NCI-H345 treated with DMSO at 0.1 percent for 48 hours (cell line): ENCODE results near the gene EIF4H.
"Not testable (repeated sequence)": the region's sequence is repeated elsewhere in the genome, so short reads cannot be mapped to it uniquely, and the experiment has no call there.

Experiments used
- DNase-seq: peaks from one replicate; lab custom pipeline; 2025; ENCODE audit not compliant: unreplicated experiment; lab: John Stamatoyannopoulos, UW

Gene EIF4H

GRCh38 chr7:74173866-74174605 lies at the start of gene EIF4H:
TSS of gene EIF4H (plus strand) at chr7:74174356. CDS start at chr7:74174384, 28 bp downstream.
- peak; percentile 89 for DNase-seq

- DNase-seq = no peak
Measured at GRCh38 chr7:74126220-74126880, 47.8 kb upstream of the EIF4H start.

GRCh38 chr7:74129887-74130286 lies 44.3 kb upstream of the EIF4H start:
- DNase-seq = no peak

- no peak for DNase-seq
Measured at GRCh38 chr7:74130518-74130917, 43.6 kb upstream of the EIF4H start.

GRCh38 chr7:74134117-74134620 lies 40.0 kb upstream of the EIF4H start:
- DNase-seq = no peak

- no peak for DNase-seq
Measured at GRCh38 chr7:74138334-74138867, 35.8 kb upstream of the EIF4H start.

GRCh38 chr7:74138945-74139843 lies 35.0 kb upstream of the EIF4H start:
- DNase-seq = no peak

- DNase-seq = no peak
Measured at GRCh38 chr7:74141705-74142104, 32.5 kb upstream of the EIF4H start.

- no peak for DNase-seq
Measured at GRCh38 chr7:74143383-74143782, 30.8 kb upstream of the EIF4H start.

- no peak for DNase-seq
Measured at GRCh38 chr7:74148491-74148890, 25.7 kb upstream of the EIF4H start.

- no peak for DNase-seq
Measured at GRCh38 chr7:74149071-74149470, 25.1 kb upstream of the EIF4H start.

GRCh38 chr7:74149603-74150002 lies 24.6 kb upstream of the EIF4H start:
- DNase-seq = no peak

GRCh38 chr7:74153736-74154135 lies 20.4 kb upstream of the EIF4H start:
- DNase-seq = no peak

- DNase-seq = no peak
Measured at GRCh38 chr7:74155810-74156395, 18.3 kb upstream of the EIF4H start.

- DNase-seq = no peak
Measured at GRCh38 chr7:74157605-74158004, 16.6 kb upstream of the EIF4H start.

- no peak for DNase-seq
Measured at GRCh38 chr7:74164985-74165456, 9.1 kb upstream of the EIF4H start.

GRCh38 chr7:74165867-74166593 lies 8.1 kb upstream of the EIF4H start:
- DNase-seq = no peak

GRCh38 chr7:74167324-74167723 lies 6.8 kb upstream of the EIF4H start:
- DNase-seq = not testable (repeated sequence)

GRCh38 chr7:74173074-74173473 lies 1.1 kb upstream of the EIF4H start:
- no peak for DNase-seq

- DNase-seq = no peak
Measured at GRCh38 chr7:74173491-74173865, 678 bp upstream of the EIF4H start.
